NOMO-1 (cell line): ENCODE measurements around the gene DLG1.

ENCODE experiments used
- DNase-seq, 2 experiments: peaks; one replicate each; lab custom pipeline; 2025; ENCODE audit not compliant: unreplicated experiment in 2 of 2; lab: John Stamatoyannopoulos, UW

DLG1 gene

DNA sequence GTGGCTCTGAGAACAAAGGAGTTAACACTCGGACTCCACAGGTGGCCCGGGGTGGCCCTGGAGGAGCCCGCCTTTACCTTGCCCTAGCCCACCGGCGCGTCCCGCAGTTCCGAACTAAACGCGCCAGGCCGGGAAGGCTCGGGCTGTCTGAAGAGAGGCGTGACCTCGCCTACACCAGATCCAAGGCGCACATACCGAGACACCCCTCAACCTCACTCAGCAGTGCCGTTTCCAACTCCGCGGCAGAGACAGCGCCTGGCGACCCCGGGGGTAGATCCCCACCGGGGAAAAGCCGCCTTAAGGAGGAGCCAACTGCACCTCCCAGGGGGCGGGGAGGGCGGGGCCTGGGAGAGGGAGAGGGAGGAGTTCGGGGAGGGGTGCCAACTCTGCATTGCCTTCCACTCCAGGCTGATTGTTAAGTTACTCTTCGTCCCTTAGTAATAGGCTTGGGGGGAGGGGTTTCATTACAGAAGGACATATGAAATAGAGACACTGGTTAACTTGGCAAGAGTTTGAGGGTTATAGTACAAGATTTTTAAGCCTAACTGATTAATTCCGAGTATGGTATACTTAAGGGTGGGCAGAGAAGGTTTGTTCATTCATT is at the start of gene DLG1:
Gene DLG1 (minus strand): TSS at position 272 of the 604 bp plus-strand sequence. CDS start 1,408 bp downstream, outside the sequence.
- peak; percentile 88 to 96 for DNase-seq

DNA sequence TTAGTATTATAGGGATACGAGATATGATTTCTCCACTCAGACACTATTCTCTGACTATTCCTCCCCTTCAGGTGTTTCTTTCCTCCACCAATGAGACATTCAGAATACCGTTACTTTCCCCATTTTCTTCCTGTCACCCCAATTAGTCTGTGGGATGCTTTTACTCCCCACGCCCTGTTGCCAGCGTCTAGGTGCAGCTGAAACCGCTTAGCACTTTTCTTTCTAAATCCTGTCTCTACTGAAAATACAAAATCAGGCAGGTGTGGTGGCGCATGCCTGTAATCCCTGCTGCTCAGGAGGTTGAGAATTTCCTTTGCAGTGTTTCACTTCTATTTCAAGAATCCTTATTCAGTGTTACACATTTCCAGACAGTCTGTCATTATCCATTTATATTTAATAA is 49.6 kb upstream of the DLG1 start:
- no peak for DNase-seq

DNA sequence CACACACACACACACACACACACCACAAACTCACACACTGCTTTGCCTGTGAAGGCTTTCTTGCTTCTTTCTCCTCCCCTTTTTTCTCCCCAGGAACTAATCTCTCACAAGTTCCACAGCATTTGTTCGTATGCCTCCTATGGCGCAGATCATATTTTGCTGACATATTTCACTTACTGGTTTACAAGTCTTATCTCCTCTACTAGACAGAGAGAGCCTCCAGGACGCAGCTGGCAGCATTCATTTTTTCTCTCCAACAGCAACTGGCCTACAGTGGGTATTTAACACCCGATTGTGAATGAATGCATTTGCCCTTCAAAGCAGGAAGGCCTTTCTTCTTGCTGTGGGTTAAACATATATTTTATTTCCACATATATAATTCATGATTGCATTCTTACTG is 47.0 kb upstream of the DLG1 start:
- no peak for DNase-seq

DNA sequence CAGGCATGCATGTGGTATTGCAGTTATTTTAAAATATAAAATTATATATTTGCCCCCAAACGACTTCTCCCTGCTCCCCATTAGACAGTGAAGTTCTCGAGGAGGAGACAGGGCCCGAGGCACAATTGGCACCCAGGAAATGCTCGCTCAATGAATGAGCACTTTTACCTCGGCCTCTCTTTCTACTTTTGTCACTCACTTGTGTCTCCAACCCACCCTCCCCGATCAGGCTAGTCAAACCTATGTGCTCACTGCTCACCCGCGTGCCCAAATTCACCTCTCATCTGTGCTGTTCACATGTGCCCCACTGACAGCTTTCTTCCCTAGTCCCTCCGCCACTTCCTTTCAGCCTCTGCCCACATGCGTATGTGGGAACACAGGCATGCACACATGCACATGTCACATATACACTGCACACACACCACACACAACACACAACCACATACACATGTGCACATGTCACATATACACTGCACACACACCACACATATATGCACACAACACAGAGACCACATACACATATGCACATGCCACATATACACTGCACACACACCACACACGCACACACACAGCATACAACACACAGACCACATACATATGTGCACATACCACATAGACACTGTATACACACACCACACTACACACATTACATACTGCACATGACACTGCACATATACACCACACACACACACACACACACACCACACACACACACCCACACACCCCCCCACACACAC is 46.3 kb upstream of the DLG1 start:
- DNase-seq: no peak

DNA sequence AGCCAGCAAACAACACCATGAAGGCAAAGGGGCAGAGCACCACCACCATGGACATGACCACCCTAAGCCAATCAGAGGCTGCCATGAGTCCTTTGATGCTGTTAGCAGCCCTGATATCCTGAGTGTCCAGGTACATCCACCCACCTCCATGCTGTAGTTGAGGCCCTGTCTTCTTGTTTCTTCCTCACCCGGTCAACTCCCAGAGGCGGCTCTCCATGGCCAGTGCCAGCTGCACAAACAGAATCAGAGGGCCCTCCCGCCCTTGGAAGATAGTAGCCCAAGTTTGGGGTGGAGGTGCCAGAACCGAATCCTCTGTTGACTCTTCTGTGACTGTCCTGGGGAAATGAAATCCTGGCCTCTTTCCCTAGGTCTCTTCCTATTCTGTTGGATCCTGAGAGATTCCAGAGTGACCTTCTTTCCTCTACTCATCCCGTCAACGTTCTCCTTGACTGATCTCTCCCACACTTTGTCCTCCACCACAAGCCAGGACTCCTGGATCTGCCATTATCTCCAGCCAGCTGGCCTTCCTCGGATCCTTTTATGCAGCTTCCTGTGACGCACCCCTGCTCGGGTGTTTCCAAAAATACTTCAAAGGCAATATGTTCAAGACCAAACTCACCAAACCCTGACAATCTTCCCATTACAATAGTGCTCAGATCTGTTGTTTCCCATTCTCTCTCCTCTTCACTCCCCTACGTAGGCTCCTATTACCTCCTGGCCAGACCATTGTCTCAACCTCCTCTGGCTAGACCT is 45.4 kb upstream of the DLG1 start:
- DNase-seq: no peak

DNA sequence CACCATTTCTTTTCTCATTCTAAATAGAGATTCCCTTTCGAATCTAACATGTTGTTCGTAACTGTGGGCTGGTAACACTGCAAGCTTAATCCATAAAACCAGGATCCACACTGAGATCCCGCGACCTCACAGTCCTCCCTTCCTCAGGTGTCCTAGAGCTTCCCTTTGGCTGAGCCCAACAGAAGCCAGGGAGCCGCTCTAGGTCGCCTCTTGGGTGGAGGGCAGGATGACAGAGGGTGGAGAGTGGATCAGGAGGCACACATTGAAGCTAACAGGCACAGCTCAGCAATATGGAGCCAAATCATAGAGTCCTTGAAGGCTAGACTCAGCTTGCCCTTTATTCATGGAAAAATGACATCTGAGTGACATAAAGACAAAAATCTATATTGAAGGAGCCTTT is 44.7 kb upstream of the DLG1 start:
- no peak for DNase-seq

DNA sequence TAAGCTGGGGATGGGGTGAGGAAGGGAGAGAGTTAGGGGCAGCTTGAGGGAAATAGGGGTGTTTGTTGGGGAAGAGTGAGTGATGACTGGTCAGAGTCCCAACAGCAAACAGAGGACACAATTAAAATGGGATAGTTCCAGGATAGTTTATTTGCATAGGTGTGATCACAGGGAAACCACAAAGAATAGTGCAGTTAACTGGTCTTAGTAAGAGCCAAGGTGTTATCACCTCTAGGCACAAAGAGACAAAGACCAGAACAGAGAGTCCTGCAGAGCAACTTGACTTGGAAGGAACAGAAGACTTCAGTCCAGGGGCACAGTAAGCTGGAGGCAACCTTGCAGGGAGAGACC is 42.1 kb upstream of the DLG1 start:
- DNase-seq: no peak

DNA sequence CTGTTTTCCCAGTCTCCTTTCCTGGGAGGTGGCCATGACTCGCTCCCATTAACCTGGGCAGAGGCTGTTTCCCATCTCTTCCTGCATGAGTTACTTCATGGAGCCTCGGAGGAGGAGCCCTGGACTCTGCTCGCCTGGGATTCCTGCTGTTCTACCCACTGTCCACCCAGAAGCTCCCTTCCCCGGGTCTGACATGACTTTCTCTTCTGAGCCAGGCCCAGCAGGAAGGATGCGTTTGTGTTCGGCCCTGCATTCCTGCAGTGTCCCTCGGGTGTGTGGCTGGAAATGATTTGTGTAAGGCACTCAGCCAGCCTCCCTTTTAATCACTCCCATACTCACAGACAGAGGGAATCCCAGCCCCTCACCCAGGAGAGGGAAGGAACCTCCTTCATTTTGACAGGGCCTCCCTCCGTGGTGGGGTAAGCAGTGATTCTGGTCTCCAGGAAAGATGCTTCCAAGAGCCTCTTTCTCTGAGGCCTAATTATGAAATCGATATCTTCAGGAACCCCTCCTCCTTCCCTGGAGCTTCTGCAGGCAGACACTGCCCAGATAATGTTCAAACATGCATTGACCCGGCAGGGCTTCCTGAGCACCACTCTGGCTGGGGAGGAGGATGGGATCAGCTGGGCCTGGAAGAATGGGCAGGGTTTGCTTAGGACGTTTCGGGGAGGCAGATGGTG is 41.6 kb upstream of the DLG1 start:
- DNase-seq: no peak

DNA sequence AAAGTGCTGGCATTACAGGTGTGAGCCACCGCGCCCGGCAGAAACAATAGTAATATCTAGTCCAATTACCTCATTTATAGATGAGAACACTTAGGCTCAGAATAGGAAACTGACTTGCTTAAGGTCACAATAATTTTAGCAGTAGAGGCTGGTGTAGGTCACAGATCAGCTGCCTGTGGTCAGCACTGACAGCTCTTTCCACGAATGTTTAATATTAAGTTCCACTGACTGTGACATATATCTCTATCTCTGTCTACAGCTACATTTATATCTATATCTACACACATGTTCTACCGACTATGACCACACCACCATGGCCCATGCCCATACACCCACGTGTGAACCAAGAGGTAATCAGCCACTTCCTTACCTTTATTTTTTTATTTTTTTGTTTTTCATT is 40.2 kb upstream of the DLG1 start:
- DNase-seq: no peak

DNA sequence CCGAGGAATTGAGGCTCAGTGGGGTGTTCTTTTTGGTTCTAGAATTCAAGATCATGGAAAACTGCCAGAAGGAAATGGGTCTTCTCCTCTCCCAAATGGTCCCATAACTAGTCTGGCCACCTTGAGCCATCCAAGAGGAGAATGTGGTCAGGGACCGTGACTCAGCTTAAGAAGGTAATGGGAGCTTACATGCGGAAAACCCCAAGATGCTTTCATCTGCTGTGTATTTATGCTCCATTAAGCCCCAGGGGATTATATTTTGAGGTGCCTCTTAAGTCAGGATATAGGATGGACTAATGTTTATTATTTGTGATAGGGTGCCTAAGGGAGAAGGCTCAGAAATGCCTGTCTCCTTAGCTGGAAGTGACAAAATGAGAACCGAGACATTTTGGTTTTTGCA is 39.2 kb upstream of the DLG1 start:
- DNase-seq: no peak

DNA sequence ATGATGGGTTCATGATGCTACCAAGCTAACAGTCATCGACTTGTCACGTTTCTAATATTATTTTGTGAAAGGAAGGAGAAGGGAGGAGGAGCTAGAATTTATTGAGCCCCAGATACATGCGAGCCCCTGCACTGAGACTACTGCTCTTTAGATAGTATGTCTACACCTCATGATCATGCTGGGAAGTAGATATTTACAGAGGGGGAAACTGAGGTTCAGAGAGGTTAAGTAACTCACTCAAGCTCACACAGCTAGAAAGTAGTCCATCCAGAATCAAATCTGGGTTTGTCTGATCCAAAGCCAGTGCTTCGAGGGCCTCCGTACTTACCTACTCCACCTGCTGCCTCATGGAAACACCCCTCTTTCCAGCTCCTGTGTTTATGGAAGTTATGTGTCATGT is 38.8 kb upstream of the DLG1 start:
- DNase-seq: no peak

DNA sequence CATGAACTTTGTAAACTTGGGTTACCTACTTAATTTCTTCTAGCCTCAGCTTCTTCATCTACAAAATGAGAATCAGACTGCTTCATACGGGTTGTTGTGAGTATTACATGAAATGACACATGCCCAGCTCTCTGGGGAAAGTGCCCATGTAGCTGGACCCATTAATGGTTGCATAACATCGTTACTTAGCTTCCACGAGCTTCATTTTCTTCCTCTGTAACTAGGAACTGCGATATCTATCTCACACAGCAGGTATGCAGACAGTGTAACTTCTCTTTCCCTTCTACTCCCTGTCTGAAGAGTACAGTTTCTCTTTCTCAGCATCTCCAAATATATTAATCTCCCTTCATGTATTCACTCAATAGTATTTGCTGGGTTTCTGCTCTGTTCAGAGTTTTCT is 37.9 kb upstream of the DLG1 start:
- peak in 1 of 2 experiments; percentile 54 for DNase-seq

DNA sequence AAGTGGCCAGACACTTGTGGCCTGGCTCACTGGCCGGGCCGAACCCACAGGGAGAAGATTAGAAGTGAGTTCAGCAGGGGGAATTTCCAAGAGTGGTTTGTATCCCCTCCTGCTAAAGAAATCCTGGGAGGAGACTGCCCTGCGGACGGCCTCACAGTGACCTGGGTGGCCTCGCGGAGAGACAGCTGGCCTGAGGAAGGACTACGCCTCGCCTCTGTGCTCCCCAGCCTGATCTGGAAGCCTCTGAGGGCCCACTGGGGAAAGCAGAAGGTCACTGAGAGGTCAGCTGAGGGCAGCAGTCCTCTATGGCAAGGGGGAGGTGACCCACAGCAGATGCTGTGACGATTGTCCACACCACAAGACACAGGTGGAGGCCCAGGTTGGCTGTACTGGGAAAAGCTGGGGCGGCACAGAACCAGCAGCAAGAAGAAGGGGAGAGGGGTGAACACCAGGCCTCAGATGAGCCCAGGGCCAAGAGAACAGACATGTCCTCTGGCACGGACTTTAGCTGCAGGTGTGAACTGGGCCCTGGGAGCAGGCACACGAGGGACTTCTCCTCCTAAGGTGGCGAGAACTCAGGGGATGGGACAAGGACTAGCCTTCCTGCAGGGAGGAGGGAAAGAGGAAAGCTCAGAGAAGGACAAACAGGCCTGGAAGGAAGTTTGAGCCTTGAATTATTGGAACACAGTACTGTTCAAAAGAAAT is 37.2 kb upstream of the DLG1 start:
- DNase-seq: no peak

DNA sequence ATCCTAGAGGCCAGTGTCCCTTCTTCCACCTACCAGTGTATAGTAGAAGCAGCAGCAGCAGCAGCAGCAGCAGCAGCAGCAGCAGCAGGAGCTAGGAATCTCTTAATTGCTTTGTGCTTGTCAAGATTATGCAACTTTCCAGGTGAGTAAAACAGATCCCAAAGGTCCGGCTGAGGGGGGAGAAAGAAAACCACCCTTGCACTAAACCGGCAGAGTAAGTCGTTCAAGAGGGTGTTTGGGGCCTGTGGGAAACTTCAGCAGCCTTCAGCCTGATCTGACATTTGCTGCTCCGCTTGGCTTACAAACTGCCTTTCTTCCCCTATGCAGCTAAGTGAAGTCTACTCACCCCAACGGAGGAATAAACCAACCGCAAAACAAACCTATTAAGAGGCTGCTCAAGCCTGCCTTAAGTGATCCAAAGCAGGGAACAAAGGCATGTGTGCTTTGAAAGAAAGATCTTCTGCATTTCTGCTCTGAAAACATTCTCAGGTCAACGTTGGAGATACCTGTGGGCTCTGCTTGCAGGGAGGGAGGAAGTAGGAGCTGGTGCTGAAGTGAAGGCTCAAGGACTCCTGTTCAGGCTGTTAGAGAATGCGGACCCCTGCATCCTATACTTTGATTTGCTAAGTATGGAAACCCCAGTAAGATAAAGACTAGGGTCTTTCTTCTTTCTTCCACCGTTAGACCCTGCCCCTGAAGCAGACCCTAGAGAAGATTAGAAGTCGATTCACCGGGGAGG is 35.7 kb upstream of the DLG1 start:
- DNase-seq: no peak

DNA sequence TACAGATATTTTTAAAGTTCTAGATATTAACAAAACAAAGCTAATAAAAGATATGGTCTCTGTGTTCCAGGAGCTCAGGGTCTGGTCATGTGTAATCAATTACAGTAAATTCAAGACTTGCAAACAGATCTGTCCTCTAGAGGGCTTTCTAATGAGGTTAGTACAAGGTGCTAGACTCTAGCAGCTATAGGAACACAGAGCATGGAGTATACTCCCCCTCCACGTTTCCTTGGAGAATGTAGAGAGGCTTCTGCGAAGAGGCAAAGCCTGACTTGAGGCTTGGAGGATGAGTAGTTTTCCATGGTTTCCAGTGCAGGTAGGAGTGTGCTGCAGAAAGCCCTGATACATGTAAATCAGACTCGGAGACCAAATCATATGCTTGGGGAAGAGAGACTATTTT is 32.7 kb upstream of the DLG1 start:
- no peak for DNase-seq

DNA sequence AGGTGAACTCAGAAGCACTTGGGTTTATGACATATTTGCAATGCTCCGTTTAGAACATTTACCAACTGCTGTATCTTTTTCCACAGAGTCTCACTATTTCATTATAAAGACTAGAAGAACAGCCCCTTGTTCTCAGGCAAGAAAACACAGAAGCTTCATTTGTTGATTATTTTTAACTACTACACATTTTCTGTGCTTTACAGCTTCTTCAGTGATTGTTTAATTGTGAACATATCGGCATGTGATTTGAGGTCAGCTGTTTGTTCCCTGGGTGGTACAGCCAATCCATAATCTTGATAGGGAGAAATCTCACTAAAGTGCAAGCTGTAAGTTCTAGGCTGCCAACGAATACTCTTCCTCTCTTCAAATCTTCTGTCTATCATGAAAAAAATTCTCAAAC is 31.0 kb upstream of the DLG1 start:
- DNase-seq: no peak

DNA sequence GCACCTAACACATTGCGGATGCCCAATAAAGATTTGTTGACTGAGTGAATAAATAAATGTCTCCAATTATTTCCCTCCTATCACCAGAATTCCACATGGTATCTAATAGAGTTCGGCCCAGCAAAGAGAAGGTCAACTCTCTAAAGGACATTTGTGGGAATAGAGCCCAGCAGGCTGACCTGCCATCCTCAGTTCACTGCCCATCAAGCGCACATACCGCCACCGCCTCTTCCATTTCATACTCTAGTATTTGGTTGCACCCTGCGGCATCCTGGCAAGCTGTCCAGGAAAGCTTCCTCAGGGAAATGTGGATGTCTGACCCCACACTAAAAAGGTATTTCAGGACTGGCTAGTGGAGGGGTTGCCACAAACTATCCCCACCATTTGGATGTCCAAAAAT is 29.8 kb upstream of the DLG1 start:
- no peak for DNase-seq

DNA sequence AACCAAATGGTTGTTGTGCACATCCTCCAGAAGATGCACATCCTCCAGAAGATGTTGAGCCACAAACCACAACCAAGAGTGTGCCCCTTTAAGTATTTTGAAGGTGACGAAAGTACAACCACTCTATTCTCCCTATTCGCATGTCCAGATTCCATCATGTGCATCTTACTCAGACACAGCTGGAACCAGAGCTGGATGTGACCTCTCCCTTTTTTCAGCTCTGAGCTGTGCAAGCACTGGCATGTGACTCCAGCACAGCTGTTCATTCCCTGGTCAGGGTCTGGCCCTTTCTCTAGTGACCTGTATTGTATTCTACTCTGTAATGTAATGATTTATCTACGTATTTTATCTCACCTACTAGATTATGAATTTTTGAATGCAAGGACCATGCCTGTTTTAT is 29.3 kb upstream of the DLG1 start:
- no peak for DNase-seq

DNA sequence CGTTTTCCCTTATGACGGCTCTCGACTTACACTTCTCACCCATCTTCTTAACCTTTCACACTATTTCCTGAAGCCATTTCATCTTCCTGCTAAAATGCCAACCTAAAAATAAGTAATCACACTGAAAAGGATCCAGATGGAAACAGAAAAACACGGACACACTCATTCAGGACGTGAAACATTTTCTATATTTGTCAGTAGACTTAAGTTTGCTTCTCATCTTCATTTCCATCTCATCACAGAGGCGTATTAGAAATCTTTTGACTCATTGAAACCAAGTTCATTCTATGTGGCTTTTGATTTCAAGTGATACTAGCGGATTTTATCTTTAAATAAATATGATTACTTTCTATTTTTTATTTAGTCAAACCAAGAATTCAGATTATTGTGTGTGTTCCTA is 27.4 kb upstream of the DLG1 start:
- no peak for DNase-seq

DNA sequence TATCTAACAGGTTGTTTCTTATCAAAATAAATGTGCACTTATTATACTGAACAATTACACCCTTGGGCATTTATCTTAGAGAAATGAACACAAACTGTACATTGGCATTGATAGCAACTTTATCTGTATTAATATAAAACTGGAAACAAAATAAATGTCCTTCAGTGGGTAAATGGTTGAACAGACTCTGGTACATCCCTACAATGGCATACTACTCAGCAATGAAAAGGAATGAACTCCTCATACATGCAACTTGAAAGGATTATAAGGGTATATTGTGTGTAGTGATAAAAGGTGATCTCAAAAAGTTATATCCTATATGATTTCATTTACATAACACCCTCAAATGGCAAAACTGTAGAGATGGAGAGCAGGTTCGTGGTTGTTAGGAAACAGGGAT is 23.7 kb upstream of the DLG1 start:
- no peak for DNase-seq
